ENCODE data around the gene MDN1.
"Not testable (repeated sequence)": the region's sequence is repeated elsewhere in the genome, so short reads cannot be mapped to it uniquely, and the experiment has no call there.

The MDN1 gene

DNA sequence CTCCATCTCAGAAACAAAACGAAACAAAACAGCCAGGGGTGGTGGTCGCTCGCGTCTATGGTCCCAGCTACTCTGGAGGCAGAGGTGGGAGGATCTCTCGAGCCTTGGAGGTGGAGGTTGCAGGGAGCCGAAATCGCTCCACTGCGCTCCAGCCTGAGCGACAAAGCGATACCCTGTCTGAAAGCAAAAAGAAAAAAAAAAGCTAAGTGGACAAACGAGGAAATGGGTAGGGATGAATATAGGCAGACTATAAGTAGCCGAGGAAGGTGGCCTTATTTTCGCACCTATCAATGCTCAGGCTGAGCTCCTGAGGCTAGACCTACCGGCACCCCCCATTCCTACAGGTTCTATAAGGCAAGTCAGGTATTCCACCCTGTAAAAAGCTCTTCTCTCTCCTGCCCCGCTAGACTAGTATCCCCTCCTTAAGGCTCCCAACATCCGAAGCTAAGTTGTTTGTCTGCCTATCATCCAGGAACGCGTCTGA is 9.4 kb upstream of the MDN1 start:
- Histone ChIP-seq H3K36me3 (replicated peaks; ENCODE audit: low read depth, low read length) (peaks cover 10% of the 10 kb centered on the region), H3K9ac (ENCODE audit: low read length) (peak overlapping the region; percentile 86), H3K79me2 (ENCODE audit: low read length) (peaks cover 16% of the 10 kb centered on the region), H3K4me1 (ENCODE audit: low read length) (peaks cover 6% of the 10 kb centered on the region), H3K4me2 (ENCODE audit: low read length) (peak overlapping the region; percentile 49), H3K9me3 (ENCODE audit: insufficient read depth, low read length) (no peaks in the 10 kb centered on the region), H3K4me3 (ENCODE audit: low read length) (peak overlapping the region; percentile 95), H3K27ac (ENCODE audit: low read length) (peak overlapping the region; percentile 65), H3K27me3 (ENCODE audit: low read depth, low read length) (no peaks in the 10 kb centered on the region), H4K20me1 (ENCODE audit: insufficient read depth, low read length) (no peaks in the 10 kb centered on the region), H2AFZ (ENCODE audit: low read depth, low read length) (peak overlapping the region; percentile 76)
- TF ChIP-seq, protein P1, sequence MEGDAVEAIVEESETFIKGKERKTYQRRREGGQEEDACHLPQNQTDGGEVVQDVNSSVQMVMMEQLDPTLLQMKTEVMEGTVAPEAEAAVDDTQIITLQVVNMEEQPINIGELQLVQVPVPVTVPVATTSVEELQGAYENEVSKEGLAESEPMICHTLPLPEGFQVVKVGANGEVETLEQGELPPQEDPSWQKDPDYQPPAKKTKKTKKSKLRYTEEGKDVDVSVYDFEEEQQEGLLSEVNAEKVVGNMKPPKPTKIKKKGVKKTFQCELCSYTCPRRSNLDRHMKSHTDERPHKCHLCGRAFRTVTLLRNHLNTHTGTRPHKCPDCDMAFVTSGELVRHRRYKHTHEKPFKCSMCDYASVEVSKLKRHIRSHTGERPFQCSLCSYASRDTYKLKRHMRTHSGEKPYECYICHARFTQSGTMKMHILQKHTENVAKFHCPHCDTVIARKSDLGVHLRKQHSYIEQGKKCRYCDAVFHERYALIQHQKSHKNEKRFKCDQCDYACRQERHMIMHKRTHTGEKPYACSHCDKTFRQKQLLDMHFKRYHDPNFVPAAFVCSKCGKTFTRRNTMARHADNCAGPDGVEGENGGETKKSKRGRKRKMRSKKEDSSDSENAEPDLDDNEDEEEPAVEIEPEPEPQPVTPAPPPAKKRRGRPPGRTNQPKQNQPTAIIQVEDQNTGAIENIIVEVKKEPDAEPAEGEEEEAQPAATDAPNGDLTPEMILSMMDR (IDR thresholded peaks at IDR 0.05; ENCODE audit: low read depth, low read length): no peak
- TF ChIP-seq EZH2phosphoT487 (IDR thresholded peaks at IDR 0.05; ENCODE audit: low read depth): no peak

DNA sequence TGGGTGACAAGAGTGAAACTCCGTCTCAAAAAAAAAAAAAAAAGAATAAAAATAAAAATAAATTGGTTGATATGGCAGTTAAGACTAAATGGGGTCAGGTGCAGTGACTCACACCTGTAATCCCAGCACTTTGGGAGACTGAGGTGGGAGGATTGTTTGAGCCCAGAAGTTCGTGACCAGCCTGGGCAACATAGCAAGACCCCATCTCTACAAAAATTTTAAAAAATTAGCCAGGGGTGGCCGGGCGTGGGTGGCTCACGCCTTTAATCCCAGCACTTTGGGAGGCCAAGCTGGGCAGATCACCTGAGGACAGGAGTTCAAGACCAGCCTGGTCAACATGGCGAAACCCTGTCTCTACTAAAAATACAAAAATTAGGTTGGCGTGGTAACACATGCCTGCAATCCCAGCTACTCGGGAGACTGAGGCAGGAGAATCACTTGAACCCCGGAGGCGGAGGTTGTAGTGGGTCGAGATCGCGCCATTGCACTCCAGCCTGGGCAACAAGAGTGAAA is 8.9 kb upstream of the MDN1 start:
- H3K36me3 ChIP-seq (replicated peaks; ENCODE audit: low read depth, low read length): peaks cover 10% of the 10 kb centered on the region
- not testable (repeated sequence) for H3K27me3 ChIP-seq (ENCODE audit: low read depth, low read length); H4K20me1 ChIP-seq (ENCODE audit: insufficient read depth, low read length); H3K4me1 ChIP-seq (ENCODE audit: low read length); H3K9me3 ChIP-seq (ENCODE audit: insufficient read depth, low read length)
- H3K9ac ChIP-seq (ENCODE audit: low read length): peak overlapping the region; percentile 86
- peaks cover 16% of the 10 kb centered on the region for H3K79me2 ChIP-seq (ENCODE audit: low read length)
- peak overlapping the region; percentile 65 for H3K27ac ChIP-seq (ENCODE audit: low read length)
- peak overlapping the region; percentile 49 for H3K4me2 ChIP-seq (ENCODE audit: low read length)
- peak overlapping the region; percentile 76 for H2AFZ ChIP-seq (ENCODE audit: low read depth, low read length)
- peak overlapping the region; percentile 95 for H3K4me3 ChIP-seq (ENCODE audit: low read length)

DNA sequence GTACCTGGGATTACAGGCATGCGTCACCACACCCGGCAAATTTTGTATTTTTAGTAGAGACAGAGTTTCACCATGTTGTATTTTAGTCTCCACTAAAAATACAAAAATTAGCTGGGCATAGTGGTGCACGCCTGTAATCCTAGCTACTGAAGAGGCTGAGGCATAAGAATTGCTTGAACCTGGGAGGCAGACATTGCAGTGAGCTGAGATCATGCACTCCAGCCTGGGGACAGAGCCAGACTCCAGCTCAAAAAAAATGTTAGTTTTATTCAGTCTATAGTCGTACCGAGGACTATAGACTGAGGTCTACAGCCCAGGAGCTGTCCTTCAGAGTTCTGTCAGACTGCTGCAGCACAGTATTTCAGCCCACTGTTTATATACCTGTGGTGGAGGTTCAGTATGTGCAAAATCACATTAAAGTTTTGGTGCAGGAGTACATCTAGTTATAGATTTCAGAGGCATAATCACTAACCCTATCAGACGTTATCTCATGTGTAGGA is 6.5 kb upstream of the MDN1 start:
- Histone ChIP-seq H3K9ac (ENCODE audit: low read length) (no peak overlapping the region), H3K4me2 (ENCODE audit: low read length) (no peak overlapping the region), H4K20me1 (ENCODE audit: insufficient read depth, low read length) (no peaks in the 10 kb centered on the region)

DNA sequence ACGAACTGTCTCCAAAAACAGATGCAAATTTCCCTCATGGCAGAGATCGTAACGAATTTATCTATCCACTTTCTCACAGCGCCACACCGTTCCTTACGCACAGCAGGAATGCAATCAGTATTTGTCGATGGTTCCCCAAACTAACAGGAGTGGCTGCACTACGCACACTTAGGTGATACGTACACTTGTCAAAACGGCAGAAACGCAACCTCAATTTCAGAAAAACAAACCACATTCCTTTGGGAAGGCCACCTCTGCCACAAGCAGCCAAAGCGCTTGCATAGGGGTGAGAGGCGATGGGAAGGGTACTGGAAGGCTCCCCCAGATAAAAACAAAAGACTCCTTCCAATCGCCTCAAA is 638 bp downstream of the MDN1 start:
- Histone ChIP-seq H3K9ac (ENCODE audit: low read length) (peak overlapping the region; percentile 86), H3K79me2 (ENCODE audit: low read length) (peaks cover 65% of the 10 kb centered on the region), H4K20me1 (ENCODE audit: insufficient read depth, low read length) (peaks cover 13% of the 10 kb centered on the region), H3K36me3 (replicated peaks; ENCODE audit: low read depth, low read length) (no peaks in the 10 kb centered on the region), H3K4me1 (ENCODE audit: low read length) (peaks cover 17% of the 10 kb centered on the region), H3K4me2 (ENCODE audit: low read length) (peak overlapping the region; percentile 88), H3K4me3 (ENCODE audit: low read length) (peak overlapping the region; percentile 100), H3K27me3 (ENCODE audit: low read depth, low read length) (no peaks in the 10 kb centered on the region), H2AFZ (ENCODE audit: low read depth, low read length) (no peak overlapping the region), H3K27ac (ENCODE audit: low read length) (peak overlapping the region; percentile 56), H3K9me3 (ENCODE audit: insufficient read depth, low read length) (no peaks in the 10 kb centered on the region)
- TF ChIP-seq, protein P1 (IDR thresholded peaks at IDR 0.05; ENCODE audit: low read depth, low read length): no peak
- TF ChIP-seq EZH2phosphoT487 (IDR thresholded peaks at IDR 0.05; ENCODE audit: low read depth): no peak

More for the DNA sequence above, 6.5 kb upstream of the MDN1 start:
- Histone ChIP-seq H3K4me1 (ENCODE audit: low read length) (peaks cover 5% of the 10 kb centered on the region), H3K79me2 (ENCODE audit: low read length) (peaks cover 13% of the 10 kb centered on the region), H3K9me3 (ENCODE audit: insufficient read depth, low read length) (no peaks in the 10 kb centered on the region), H3K27me3 (ENCODE audit: low read depth, low read length) (no peaks in the 10 kb centered on the region), H3K36me3 (replicated peaks; ENCODE audit: low read depth, low read length) (no peaks in the 10 kb centered on the region), H2AFZ (ENCODE audit: low read depth, low read length) (no peak overlapping the region), H3K27ac (ENCODE audit: low read length) (no peak overlapping the region), H3K4me3 (ENCODE audit: low read length) (no peak overlapping the region)
- TF ChIP-seq EZH2phosphoT487 (IDR thresholded peaks at IDR 0.05; ENCODE audit: low read depth): no peak
- TF ChIP-seq, protein P1 (IDR thresholded peaks at IDR 0.05; ENCODE audit: low read depth, low read length): no peak

Measured in OCI-LY3 (cell line).